Measurements from ENCODE around the gene RBM47.

DNA sequence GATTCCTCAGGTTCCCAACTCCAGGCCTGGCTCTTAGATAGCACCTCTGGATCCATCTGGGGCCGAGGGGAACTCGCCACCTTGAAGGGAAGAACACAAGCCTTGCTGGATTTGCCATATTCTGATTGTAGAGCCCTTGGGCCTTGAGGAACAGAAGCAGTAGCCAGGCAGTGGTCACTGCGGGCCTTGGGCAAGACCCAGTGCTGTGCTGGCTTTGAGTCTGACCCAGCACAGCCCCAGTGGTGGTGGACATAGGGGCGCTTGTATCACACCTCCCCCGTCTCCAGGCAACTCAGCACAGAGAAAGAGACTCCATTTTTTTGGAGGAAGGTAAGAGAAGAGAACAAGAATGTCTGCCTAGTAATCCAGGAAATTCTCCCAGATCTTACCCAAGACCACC lies 249.0 kb downstream of the RBM47 start:
- TF ChIP-seq BHLHE40 (IDR thresholded peaks at IDR 0.05; ENCODE audit: borderline replicate concordance), result no peak
- TF ChIP-seq CTBP1 (IDR thresholded peaks at IDR 0.05; ENCODE audit: borderline replicate concordance), result no peak
- TF ChIP-seq, protein P1, sequence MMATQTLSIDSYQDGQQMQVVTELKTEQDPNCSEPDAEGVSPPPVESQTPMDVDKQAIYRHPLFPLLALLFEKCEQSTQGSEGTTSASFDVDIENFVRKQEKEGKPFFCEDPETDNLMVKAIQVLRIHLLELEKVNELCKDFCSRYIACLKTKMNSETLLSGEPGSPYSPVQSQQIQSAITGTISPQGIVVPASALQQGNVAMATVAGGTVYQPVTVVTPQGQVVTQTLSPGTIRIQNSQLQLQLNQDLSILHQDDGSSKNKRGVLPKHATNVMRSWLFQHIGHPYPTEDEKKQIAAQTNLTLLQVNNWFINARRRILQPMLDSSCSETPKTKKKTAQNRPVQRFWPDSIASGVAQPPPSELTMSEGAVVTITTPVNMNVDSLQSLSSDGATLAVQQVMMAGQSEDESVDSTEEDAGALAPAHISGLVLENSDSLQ (IDR thresholded peaks at IDR 0.05), result no peak
- TF ChIP-seq FOXM1 (IDR thresholded peaks at IDR 0.05; ENCODE audit: borderline replicate concordance), result no peak
- no peak for TF ChIP-seq SP1 (IDR thresholded peaks at IDR 0.05)
- no peak for TF ChIP-seq LEF1 (IDR thresholded peaks at IDR 0.05; ENCODE audit: borderline replicate concordance)
- no peak for TF ChIP-seq FOXK2 (IDR thresholded peaks at IDR 0.05)
- no peak for TF ChIP-seq NFRKB (IDR thresholded peaks at IDR 0.05)
